ENCODE measurements around the gene TEX264.

DNA sequence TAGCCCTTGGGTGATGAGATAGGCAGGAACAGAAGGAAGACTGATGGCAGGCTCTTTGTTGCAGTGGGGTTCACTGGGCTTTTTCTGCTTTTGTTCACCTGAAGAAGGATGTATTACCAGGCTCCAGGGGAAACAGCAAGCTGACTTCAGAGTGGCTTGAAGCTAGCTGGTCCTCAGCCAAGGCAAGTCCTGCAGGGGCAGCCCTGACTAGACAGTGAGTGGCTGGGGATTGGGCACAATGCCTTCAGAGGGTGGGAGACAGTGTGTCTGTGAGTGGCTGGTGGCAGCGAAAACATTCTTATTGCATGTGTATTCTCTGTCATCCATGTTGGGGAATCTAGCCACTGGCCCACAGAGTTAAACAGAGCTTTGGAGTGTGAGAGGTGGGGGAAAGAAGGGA, 2.3 kb upstream of the TEX264 start:
- TF ChIP-seq, protein P1, sequence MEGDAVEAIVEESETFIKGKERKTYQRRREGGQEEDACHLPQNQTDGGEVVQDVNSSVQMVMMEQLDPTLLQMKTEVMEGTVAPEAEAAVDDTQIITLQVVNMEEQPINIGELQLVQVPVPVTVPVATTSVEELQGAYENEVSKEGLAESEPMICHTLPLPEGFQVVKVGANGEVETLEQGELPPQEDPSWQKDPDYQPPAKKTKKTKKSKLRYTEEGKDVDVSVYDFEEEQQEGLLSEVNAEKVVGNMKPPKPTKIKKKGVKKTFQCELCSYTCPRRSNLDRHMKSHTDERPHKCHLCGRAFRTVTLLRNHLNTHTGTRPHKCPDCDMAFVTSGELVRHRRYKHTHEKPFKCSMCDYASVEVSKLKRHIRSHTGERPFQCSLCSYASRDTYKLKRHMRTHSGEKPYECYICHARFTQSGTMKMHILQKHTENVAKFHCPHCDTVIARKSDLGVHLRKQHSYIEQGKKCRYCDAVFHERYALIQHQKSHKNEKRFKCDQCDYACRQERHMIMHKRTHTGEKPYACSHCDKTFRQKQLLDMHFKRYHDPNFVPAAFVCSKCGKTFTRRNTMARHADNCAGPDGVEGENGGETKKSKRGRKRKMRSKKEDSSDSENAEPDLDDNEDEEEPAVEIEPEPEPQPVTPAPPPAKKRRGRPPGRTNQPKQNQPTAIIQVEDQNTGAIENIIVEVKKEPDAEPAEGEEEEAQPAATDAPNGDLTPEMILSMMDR (IDR thresholded peaks at IDR 0.05), result no peak
- TF ChIP-seq POLR2A (IDR thresholded peaks at IDR 0.05), result no peak
- no peak for TF ChIP-seq EP300 (IDR thresholded peaks at IDR 0.05)
